ENCODE results near the gene PDE4D.

Gene PDE4D

GRCh38 chr5:59090323-59090722, 803.2 kb downstream of the PDE4D start:
- no peaks in the 10 kb centered on the region for H3K4me1 ChIP-seq
- H3K4me3 ChIP-seq, result no peak overlapping the region
- no peak overlapping the region for H3K4me2 ChIP-seq
- no peaks in the 10 kb centered on the region for H3K27me3 ChIP-seq
- no peaks in the 10 kb centered on the region for H4K20me1 ChIP-seq
- H3K36me3 ChIP-seq, result no peaks in the 10 kb centered on the region
- H3K9me3 ChIP-seq (replicated peaks in 1 of 11), result no peaks in the 10 kb centered on the region
- TF ChIP-seq Cebpa-rat (IDR thresholded peaks at IDR 0.05), result no peak
- H3K27ac ChIP-seq, result no peak overlapping the region
- H3K9ac ChIP-seq, result no peak overlapping the region

- Histone ChIP-seq H3K27me3 (no peaks in the 10 kb centered on the region), H4K20me1 (no peaks in the 10 kb centered on the region)
Observed at GRCh38 chr5:59089767-59090166, 803.8 kb downstream of the PDE4D start.

GRCh38 chr5:59088546-59088945, 805.0 kb downstream of the PDE4D start:
- Histone ChIP-seq H3K4me1 (no peaks in the 10 kb centered on the region), H3K36me3 (no peaks in the 10 kb centered on the region), H3K4me3 (no peak overlapping the region), H3K9ac (no peak overlapping the region), H3K4me2 (no peak overlapping the region), H3K27me3 (no peaks in the 10 kb centered on the region), H4K20me1 (no peaks in the 10 kb centered on the region), H3K27ac (no peak overlapping the region), H3K9me3 (replicated peaks in 1 of 11) (no peaks in the 10 kb centered on the region)
- no peak for TF ChIP-seq Cebpa-rat (IDR thresholded peaks at IDR 0.05)

More at GRCh38 chr5:59089767-59090166, 803.8 kb downstream of the PDE4D start:
- Histone ChIP-seq H3K4me1 (no peaks in the 10 kb centered on the region), H3K9ac (no peak overlapping the region), H3K4me2 (no peak overlapping the region), H3K9me3 (replicated peaks in 1 of 11) (no peaks in the 10 kb centered on the region), H3K36me3 (no peaks in the 10 kb centered on the region), H3K4me3 (no peak overlapping the region), H3K27ac (no peak overlapping the region)
- TF ChIP-seq Cebpa-rat (IDR thresholded peaks at IDR 0.05), result no peak

GRCh38 chr5:59086024-59086423, 807.5 kb downstream of the PDE4D start:
- H3K27ac ChIP-seq, result no peak overlapping the region
- no peak overlapping the region for H3K4me2 ChIP-seq
- no peaks in the 10 kb centered on the region for H4K20me1 ChIP-seq
- no peak overlapping the region for H3K4me3 ChIP-seq
- H3K9me3 ChIP-seq (replicated peaks in 1 of 11), result no peaks in the 10 kb centered on the region
- H3K27me3 ChIP-seq, result no peaks in the 10 kb centered on the region
- no peak overlapping the region for H3K9ac ChIP-seq
- H3K4me1 ChIP-seq, result no peaks in the 10 kb centered on the region
- no peak for TF ChIP-seq Cebpa-rat (IDR thresholded peaks at IDR 0.05)
- H3K36me3 ChIP-seq, result no peaks in the 10 kb centered on the region

- no peaks in the 10 kb centered on the region for H3K27me3 ChIP-seq
- no peaks in the 10 kb centered on the region for H3K36me3 ChIP-seq
- H3K4me1 ChIP-seq, result no peaks in the 10 kb centered on the region
- H3K9me3 ChIP-seq (replicated peaks in 1 of 11), result no peaks in the 10 kb centered on the region
- no peak for TF ChIP-seq Cebpa-rat (IDR thresholded peaks at IDR 0.05)
- H3K4me3 ChIP-seq, result no peak overlapping the region
- no peak overlapping the region for H3K27ac ChIP-seq
- no peak overlapping the region for H3K9ac ChIP-seq
- no peaks in the 10 kb centered on the region for H4K20me1 ChIP-seq
- H3K4me2 ChIP-seq, result no peak overlapping the region
Observed at GRCh38 chr5:59081693-59082092, 811.8 kb downstream of the PDE4D start.

- no peaks in the 10 kb centered on the region for H3K27me3 ChIP-seq
- H4K20me1 ChIP-seq, result no peaks in the 10 kb centered on the region
- H3K36me3 ChIP-seq, result no peaks in the 10 kb centered on the region
- no peaks in the 10 kb centered on the region for H3K4me1 ChIP-seq
- no peak overlapping the region for H3K9ac ChIP-seq
- H3K9me3 ChIP-seq (replicated peaks in 1 of 11), result no peaks in the 10 kb centered on the region
- no peak overlapping the region for H3K4me3 ChIP-seq
- TF ChIP-seq Cebpa-rat (IDR thresholded peaks at IDR 0.05), result no peak
- no peak overlapping the region for H3K4me2 ChIP-seq
- no peak overlapping the region for H3K27ac ChIP-seq
Observed at GRCh38 chr5:59079622-59080620, 813.6 kb downstream of the PDE4D start.

- H3K9me3 ChIP-seq (replicated peaks in 1 of 11), result no peaks in the 10 kb centered on the region
- no peak overlapping the region for H3K9ac ChIP-seq
- H3K4me1 ChIP-seq, result no peaks in the 10 kb centered on the region
- H3K36me3 ChIP-seq, result no peaks in the 10 kb centered on the region
- H3K27me3 ChIP-seq, result no peaks in the 10 kb centered on the region
- no peak overlapping the region for H3K4me2 ChIP-seq
- H4K20me1 ChIP-seq, result no peaks in the 10 kb centered on the region
- no peak overlapping the region for H3K27ac ChIP-seq
- TF ChIP-seq Cebpa-rat (IDR thresholded peaks at IDR 0.05), result no peak
- no peak overlapping the region for H3K4me3 ChIP-seq
Observed at GRCh38 chr5:59071755-59072549, 821.6 kb downstream of the PDE4D start.

- Histone ChIP-seq H3K4me2 (no peak overlapping the region), H3K4me3 (no peak overlapping the region), H3K4me1 (peaks cover 0 to 6% (median 0%) of the 10 kb centered on the region in 10 experiments; a peak in 2 of 20 replicates), H4K20me1 (no peaks in the 10 kb centered on the region), H3K9me3 (replicated peaks in 1 of 11) (0 out of 22 replicates have a peak, but pooled peaks cover 0 to 3% (median 0%) of the 10 kb centered on the region in 11 experiments), H3K9ac (no peak overlapping the region), H3K27ac (no peak overlapping the region), H3K27me3 (no peaks in the 10 kb centered on the region), H3K36me3 (no peaks in the 10 kb centered on the region)
- no peak for TF ChIP-seq Cebpa-rat (IDR thresholded peaks at IDR 0.05)
Observed at GRCh38 chr5:59069438-59070079, 824.0 kb downstream of the PDE4D start.

Measured in BLaER1 treated with 17β-estradiol and CSF1 and Interleukin-3, amounts not matched to agents 10 nM and 100 nM (cell line).